Measurements from ENCODE around the gene SPIRE1.
"Not testable (repeated sequence)": the region's sequence is repeated elsewhere in the genome, so short reads cannot be mapped to it uniquely, and the experiment has no call there.

The SPIRE1 gene

DNA sequence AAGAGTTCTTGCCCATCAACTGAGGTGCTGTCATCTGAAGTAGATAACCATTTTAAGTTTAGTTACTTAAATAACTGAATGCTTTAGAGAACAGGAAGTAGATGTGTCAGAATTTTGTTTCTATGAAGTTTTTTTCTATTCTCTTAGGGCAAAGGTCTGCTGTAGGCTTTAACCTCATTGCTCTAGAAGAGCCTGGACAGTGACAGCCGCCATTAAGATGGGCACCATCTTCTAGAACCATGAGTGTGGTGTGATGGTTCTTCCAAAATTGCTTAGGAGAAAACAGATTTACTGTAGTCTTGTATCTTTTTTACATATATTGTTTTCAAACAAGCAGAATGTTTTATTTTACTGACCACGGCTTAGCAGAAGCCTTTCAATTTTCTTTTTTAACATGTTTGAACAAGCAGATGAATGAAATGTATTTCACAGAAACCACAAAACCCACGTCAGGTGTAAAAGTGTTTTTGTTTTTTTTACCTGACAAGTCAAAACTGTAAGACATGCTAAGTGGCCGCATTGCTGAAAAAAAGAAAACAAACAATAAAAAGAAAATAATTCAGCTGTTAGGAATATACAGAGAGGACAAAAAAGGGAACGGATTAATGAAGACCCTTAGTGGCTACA is 172.3 kb downstream of the SPIRE1 start:
- DNase-seq (ENCODE audit: low spot score), result no peak

DNA sequence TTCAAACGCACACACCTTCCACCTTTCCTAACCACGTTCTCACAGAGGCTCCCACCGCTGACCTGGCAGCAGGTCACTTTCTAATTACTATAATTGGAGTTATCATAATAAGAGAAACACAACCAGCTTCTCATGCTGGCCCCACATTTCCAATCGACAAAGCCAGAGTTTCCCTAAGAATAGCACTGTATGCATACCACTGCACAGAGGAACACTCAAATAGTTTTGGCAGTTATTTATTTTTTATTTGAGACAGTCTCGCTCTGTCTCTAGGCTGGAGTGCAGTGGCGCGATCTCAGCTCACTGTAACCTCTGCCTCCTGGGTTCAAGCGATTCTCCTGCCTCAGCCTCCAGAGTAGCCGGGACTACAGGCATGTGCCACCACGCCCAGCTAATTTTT is 176.0 kb downstream of the SPIRE1 start:
- DNase-seq (ENCODE audit: low spot score), result not testable (repeated sequence)

DNA sequence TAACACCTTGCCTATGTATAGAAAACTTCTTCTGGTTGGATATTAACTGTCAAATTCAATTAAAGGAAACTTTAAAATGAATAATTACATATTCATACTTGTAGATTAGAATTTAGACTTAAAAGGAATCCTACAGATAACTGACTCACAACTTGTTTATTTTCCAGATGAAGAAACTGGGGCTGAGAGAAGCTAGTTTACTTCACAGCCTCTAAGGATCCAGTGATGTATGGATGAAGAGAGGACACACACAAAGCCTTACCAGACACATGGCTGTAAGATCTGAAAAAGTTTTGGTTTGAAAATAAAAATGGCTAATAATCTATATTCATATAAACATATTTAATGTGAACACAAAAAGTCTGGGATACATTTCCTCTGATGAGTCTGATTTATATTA is 177.9 kb downstream of the SPIRE1 start:
- no peak for DNase-seq (ENCODE audit: low spot score)

- DNase-seq (ENCODE audit: low spot score), result no peak
These were observed 178.4 kb downstream of the SPIRE1 start for GRCh38 chr18:12479536-12479935.

GRCh38 chr18:12478269-12479047 is 179.4 kb downstream of the SPIRE1 start:
- DNase-seq (ENCODE audit: low spot score), result no peak

- DNase-seq (ENCODE audit: low spot score), result no peak
These were observed 180.3 kb downstream of the SPIRE1 start for GRCh38 chr18:12477606-12478005.

GRCh38 chr18:12476955-12477354 is 181.0 kb downstream of the SPIRE1 start:
- DNase-seq (ENCODE audit: low spot score), result no peak

GRCh38 chr18:12474876-12475275 is 183.0 kb downstream of the SPIRE1 start:
- DNase-seq (ENCODE audit: low spot score), result no peak

DNA sequence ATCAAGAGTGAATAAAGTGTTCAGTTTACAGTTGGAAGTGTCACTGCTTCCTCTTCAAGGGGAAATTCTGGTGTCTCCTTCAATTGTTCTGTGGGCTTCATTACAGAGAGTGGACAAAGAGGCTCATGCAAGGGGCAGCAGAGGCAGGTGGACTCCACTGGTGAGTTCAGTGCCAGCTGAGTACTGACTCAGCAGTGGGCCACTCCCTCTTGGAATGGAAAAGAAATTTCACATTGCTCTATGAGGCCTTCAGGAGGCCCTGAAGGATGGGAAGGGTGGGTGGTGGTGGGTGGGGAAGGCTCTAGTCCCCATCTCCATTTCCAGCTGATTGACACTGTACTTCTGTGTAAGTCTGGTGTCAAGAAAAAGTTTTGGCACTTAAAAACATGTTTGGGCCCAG is 183.8 kb downstream of the SPIRE1 start:
- no peak for DNase-seq (ENCODE audit: low spot score)

- no peak for DNase-seq (ENCODE audit: low spot score)
These were observed 187.4 kb downstream of the SPIRE1 start for GRCh38 chr18:12470382-12471075.

GRCh38 chr18:12468445-12468844 is 189.5 kb downstream of the SPIRE1 start:
- no peak for DNase-seq (ENCODE audit: low spot score)

DNA sequence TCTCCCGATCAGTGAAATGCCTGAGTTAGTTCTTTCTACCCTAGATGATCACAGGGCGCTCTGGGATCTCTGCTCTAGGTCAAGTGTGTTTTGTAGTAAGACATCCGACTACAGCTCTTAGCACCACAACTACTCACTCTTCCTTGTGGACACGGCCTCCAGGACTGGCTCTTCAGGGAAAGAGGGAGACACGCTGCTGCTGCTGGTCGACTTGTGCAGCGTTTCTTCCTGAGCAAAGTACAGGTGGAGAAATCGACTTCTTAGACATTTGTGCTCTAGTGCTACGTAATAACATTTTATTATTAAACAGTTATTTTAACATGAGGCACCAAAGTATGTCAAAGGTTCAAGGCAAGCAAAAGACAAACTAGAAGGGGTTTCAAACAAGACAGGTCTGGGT is 193.2 kb downstream of the SPIRE1 start:
- DNase-seq (ENCODE audit: low spot score), result no peak

DNA sequence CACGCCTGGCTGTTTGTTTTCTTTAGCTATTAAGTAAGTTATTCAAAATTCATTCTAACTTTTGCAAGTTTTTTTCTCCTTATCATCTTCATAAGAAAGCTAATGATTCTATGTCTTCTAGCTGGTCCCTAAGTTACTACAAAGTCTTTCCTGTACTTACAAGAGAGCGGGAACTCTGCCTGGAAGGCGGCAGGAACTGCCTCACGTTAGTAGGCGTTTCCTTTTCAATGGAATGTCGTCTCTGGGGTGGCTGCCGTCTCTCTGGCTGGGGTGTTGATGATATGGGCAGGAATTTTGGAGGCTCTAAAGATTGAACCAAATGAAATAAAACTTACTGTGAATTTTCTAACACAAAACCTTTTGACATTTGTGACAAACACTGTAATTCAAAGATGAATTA is 194.7 kb downstream of the SPIRE1 start:
- no peak for DNase-seq (ENCODE audit: low spot score)

DNA sequence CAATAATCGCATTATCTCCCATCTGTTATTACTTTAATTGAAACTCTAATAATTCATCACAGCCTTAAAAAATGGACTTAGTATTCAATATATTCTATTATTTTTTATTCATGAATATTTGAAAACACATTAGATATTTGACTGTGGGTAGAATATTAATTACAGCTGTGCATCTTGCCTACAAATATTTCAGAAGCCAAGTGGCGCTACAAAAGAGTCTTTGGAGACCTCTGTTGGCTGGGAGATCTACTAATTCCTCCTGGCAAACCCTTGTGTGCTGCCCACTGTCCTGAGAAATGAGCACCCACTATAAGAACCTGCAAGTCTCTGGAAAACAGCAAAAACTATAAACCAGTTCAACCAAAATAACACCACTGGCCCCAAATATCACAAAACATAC is 195.7 kb downstream of the SPIRE1 start:
- no peak for DNase-seq (ENCODE audit: low spot score)

DNA sequence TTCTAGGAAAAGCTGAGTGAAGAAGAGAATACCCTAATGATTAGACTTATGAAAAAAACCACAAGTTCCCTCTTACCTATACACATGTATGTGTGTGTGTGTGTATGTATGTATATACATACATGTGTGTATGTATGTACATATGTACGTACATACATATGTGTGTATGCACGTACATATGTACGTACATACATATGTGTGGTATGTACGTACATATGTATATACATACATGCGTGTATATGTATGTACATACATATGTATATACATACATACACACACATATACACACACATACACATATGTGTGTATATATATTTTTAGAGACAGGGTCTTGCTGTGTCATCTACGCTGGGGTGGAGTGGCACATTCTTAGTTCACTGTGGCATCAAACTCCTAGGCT is 196.6 kb downstream of the SPIRE1 start:
- no peak for DNase-seq (ENCODE audit: low spot score)

GRCh38 chr18:12460874-12461273 is 197.0 kb downstream of the SPIRE1 start:
- no peak for DNase-seq (ENCODE audit: low spot score)

GRCh38 chr18:12458771-12459170 is 199.1 kb downstream of the SPIRE1 start:
- no peak for DNase-seq (ENCODE audit: low spot score)

DNA sequence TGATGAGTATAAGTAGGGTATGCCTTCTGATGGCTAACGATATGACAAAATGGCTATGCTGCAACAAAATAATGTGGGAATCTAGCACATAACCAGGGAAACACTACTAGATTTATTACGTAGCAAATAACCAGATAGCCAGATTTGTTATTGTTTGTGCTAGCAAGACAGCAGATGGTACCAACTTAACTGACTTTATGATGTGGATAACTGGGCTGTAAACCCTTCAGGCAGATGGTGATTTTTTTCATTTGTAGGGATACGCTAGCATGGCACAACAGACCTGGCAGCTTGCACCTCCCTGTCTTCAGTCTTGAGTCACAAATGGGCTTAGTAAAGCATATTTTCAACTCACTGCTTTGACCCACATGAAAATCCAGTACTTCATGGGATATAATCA is 201.5 kb downstream of the SPIRE1 start:
- no peak for DNase-seq (ENCODE audit: low spot score)

DNA sequence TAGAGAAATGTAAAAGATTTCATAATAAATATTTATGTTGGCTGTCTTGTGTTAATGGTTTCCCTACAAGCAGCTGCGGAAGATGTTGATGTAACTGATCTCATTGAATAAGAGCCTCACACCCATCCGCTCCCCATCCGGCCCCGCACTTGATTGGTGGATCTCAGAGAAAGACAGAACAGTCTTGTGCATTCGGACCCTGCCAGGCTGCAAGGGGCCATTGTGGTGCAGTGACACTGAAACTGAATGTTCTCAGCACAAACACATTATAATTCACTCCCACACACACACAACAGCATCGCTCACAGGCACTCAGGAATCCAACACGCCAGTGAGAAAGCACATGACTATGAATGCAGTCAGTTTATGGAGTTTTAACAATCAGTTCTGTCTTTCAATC is 202.4 kb downstream of the SPIRE1 start:
- DNase-seq (ENCODE audit: low spot score), result no peak

DNA sequence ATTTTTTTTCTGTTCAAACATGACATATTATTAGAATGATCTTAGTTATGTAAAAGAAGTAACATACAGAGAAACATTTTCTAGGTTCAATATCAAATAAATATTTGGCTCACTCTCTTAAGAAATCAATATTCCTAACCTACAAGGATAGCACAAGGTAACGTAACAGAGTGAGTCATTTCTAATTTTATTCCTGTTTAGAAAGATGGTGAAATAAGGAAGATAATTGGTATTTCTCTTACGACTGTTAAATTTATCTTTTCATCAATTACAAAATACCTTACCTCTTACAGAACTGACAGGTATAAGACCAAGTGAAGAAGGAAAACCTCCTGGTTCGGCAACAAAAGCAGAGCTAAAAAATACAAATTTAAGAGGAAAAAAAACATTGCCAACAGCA is 205.1 kb downstream of the SPIRE1 start:
- no peak for DNase-seq (ENCODE audit: low spot score)

- DNase-seq (ENCODE audit: low spot score), result no peak
These were observed 206.5 kb downstream of the SPIRE1 start for GRCh38 chr18:12451428-12451827.

GRCh38 chr18:12449051-12449785 is 208.7 kb downstream of the SPIRE1 start:
- no peak for DNase-seq (ENCODE audit: low spot score)

GRCh38 chr18:12445554-12445953 is 212.4 kb downstream of the SPIRE1 start:
- DNase-seq (ENCODE audit: low spot score), result no peak

Data from activated CD4-positive, alpha-beta T cell treated with anti-CD3 and anti-CD28 coated beads, Interleukin-2, Interleukin-4, amounts not matched to agents 100 ng/mL and 50 ng/mL, durations not matched to agents 16 hours and 8 hours (primary cell).